Spleen (tissue), 11 donors: ENCODE results near the gene KCNG4. TPM values are rescaled to one million over a fixed set of nuclear protein-coding genes. Genes with fewer than 3 reads are reported as not detected.

Source experiments
- DNase-seq: peaks from one replicate; pipeline ENCODE4 v3.0.0-alpha.2; 2020
- H3K27ac ChIP-seq, 8 donors: fragments of 200-600 bp; sonication (generic) in 7 of 8; 1 replicate in 4 of 8; 2 replicates in 4 of 8; pipeline versions ENCODE4 v1.5.0 to v1.8.0; 2016 to 2021; ENCODE audit warnings: inconsistent platforms in 4 of 8, mild to moderate bottlenecking in 4 of 8, moderate library complexity in 1 of 8
- H3K27me3 ChIP-seq, 7 donors: fragments of 200-600 bp; sonication (generic) in 6 of 7; replicated peaks in 1 of 7; 1 replicate in 4 of 7; 2 replicates in 3 of 7; pipeline versions ENCODE4 v1.5.0 to v1.8.0; 2016 to 2021; ENCODE audit warnings: inconsistent platforms in 3 of 7, mild to moderate bottlenecking in 1 of 7
- H3K36me3 ChIP-seq, 6 donors: fragments of 200-600 bp; sonication (generic) in 5 of 6; 1 replicate in 4 of 6; 2 replicates in 2 of 6; pipeline versions ENCODE4 v1.5.0 to v1.8.0; 2016 to 2021; ENCODE audit warnings: inconsistent platforms in 2 of 6
- H3K4me1 ChIP-seq, 6 donors: fragments of 200-600 bp; sonication (generic) in 5 of 6; 1 replicate in 3 of 6; 2 replicates in 3 of 6; pipeline versions ENCODE4 v1.5.0 to v1.8.0; 2016 to 2021; ENCODE audit warnings: inconsistent platforms in 3 of 6
- H3K4me3 ChIP-seq, 8 donors: fragments of 200-600 bp; sonication (generic) in 7 of 8; 1 replicate in 4 of 8; 2 replicates in 4 of 8; pipeline versions ENCODE4 v1.5.0 to v1.8.0; 2016 to 2021; ENCODE audit warnings: inconsistent platforms in 4 of 8, mild to moderate bottlenecking in 4 of 8, moderate library complexity in 2 of 8
- H3K9me3 ChIP-seq, 8 donors: fragments of 200-600 bp; sonication (generic) in 7 of 8; 1 replicate in 4 of 8; 2 replicates in 4 of 8; pipeline versions ENCODE4 v1.5.0 to v1.8.0; 2016 to 2021; ENCODE audit warnings: inconsistent platforms in 4 of 8
- POLR2A ChIP-seq, 3 donors: fragments of 450-650 bp; IDR thresholded peaks; one replicate each; pipeline ENCODE4 v1.5.1; 2017; ENCODE audit warnings: antibody characterized with exemption in 3 of 3, mild to moderate bottlenecking in 1 of 3
- POLR2AphosphoS5 ChIP-seq, 3 donors: sonication (generic); formaldehyde crosslinking; IDR thresholded peaks; one replicate each; pipeline ENCODE4 v1.5.1; 2017; ENCODE audit warnings: antibody characterized with exemption in 3 of 3
- WGBS, 5 donors: extraction: QIAGEN DNeasy Blood & Tissue Kit in 3 of 5; methylation state at CpG; one replicate each; pipeline versions ENCODE4 v1.1.5 to v1.1.7; 2013 to 2018; 5-methylcytosine and 5-hydroxymethylcytosine counted together
- intact Hi-C: fragments of 100-400 bp; cut with DNase I; formaldehyde crosslinking; loops from one replicate; pipeline ENCODE4 v1.15.0; 2023; ENCODE audit warnings: low total_unique reads
- polyA plus RNA-seq, 3 donors: library from polyadenylated mRNA; stranded (reverse); fragments of 200-250 nt; gene quantifications; one replicate each; pipeline ENCODE4 v1.2.1, GENCODE V29; 2013
- total RNA-seq, 7 donors: library from RNA; depleted of rRNA in 3 of 7; stranded (reverse); fragments of >200 nt in 3 of 7; fragmentation: NEBNext Ultra II Directional in 4 of 7; extraction: Animal tissue kit (Norgen Biotek cat#: 25700) in 4 of 7; gene quantifications; one replicate each; pipeline versions ENCODE4 v1.1.0 to v1.2.1, GENCODE V29; 2016 to 2021
- TF ChIP-seq, protein P1 (sequence below), 11 experiments: fragments of 200-600 bp in 7 of 11; fragments of 450-650 bp in 4 of 11; sonication (generic) in 4 of 11; IDR thresholded peaks in 8 of 11; conservative IDR thresholded peaks in 3 of 11; 1 replicate in 7 of 11; 2 replicates in 4 of 11; pipeline versions ENCODE4 v1.4.0 to v1.8.0; 2016 to 2021; ENCODE audit warnings: antibody characterized with exemption in 11 of 11, inconsistent platforms in 4 of 11, mild to moderate bottlenecking in 1 of 11
- donor health status: healthy with polysubstance abuse.
- donor health status: DM: no; HTN: no; CAD: no; lungs with moderate emphysema.
- donor health status: DM: no; HTN: no; CAD: no.
- donor health status: Bipolar disorder and iron deficiency.
- donor health status: healthy.
- donor health status: DM: no; HTN: no; CAD: no.
- donor health status: DM: yes; HTN: yes; CAD: no.

KCNG4 gene
- total and polyA plus RNA-seq, 10 donors: not detected

DNA sequence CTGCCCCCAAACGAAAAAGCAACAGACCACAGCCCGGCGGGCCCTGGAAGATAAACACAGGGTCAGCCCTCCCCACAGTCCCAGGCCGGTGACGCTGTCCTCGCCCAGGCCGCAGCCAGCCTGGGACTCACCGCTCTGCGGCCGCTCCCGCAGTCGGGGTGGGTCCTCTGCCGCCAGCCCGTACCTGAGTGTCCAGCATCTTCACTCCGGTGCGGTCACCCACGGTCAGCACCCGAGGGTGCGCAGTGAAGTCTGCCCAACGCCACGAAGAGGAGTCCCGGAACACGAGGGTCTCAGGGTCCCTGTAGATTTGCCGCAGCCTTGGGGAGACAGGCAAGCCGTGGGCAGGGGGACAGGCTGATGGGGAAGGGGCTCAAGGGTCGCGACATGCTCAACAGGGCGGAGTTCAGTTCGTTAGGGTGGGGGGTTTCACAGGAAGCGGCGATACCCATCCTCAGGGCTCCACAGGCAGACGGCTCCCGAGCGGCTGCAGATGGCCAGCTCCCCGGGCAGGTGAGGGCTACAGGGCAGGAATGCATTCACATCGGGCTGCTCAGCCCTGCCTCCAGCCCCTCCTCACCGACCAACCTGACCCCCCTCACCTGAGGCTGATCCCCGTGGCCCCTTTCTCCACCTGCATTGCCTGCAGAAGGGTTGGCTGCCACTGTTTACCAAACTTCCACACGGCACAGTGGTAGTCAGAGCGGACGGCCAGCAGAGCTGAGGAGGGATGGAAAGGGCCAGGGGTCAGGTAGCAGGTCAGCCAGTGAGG is 58.5 kb downstream of the KCNG4 start:
- Histone ChIP-seq H3K9me3 (no peaks in the 10 kb centered on the region), H3K4me1 (peaks cover 13 to 100% (median 69%) of the 10 kb centered on the region in 6 donors), H3K36me3 (peaks cover 0 to 82% (median 59%) of the 10 kb centered on the region in 6 donors), H3K4me3 (no peak overlapping the region), H3K27ac (peak overlapping the region in 4 of 8 donors; percentile 38 to 84 (median 78)), H3K27me3 (no peaks in the 10 kb centered on the region)
- no peak for TF ChIP-seq POLR2AphosphoS5 (IDR thresholded peaks at IDR 0.05)
- TF ChIP-seq POLR2A (IDR thresholded peaks at IDR 0.05): no peak
- intact Hi-C loops: no loop called here
- 92 to 96% (median 93%) methylated on average over 37 to 41 of the region's 41 CpGs for WGBS, 5 donors
- DNase-seq: no peak

DNA sequence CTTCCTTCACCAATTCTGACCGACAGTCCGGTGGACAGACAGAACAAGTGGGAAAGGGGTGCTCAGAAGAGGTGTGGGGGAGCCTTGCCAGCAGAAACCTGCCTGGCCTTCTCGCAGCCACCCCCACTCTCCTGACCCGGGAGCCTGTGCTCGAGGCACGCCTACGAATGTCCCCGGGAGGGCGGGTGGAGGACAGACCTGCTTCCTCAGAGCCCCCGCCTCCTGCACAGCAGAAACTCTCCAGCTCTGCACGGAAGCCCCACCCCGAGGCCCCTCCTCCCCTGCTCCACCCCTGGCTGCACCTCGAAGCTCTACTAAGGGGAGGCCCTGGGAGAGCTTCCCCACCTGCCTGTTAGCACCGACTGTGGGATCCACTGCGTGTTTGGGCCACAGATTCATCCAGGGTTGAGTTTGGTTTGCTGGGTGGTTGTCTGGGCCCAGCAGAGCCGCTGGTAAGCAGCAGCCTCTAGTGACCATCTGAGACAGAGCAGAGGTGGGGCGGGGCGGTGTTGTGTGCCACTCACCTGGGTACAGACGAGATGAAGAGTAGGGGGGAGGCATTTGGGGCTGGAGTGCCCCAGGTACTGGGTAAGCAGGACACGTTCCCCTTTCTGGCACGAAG is 59.2 kb downstream of the KCNG4 start:
- Histone ChIP-seq H3K36me3 (peaks cover 0 to 82% (median 59%) of the 10 kb centered on the region in 6 donors), H3K27ac (peak overlapping the region in 5 of 8 donors; percentile 38 to 84 (median 75)), H3K9me3 (no peaks in the 10 kb centered on the region), H3K27me3 (no peaks in the 10 kb centered on the region), H3K4me1 (peaks cover 16 to 100% (median 69%) of the 10 kb centered on the region in 6 donors), H3K4me3 (no peak overlapping the region)
- no peak for DNase-seq
- intact Hi-C loops: no loop called here
- 64 to 82% (median 81%) methylated on average over 11 to 21 of the region's 21 CpGs for WGBS, 5 donors
- peak in 2 of 3 donors; percentile 28 to 60 for TF ChIP-seq POLR2AphosphoS5 (IDR thresholded peaks at IDR 0.05)
- TF ChIP-seq, protein P1, sequence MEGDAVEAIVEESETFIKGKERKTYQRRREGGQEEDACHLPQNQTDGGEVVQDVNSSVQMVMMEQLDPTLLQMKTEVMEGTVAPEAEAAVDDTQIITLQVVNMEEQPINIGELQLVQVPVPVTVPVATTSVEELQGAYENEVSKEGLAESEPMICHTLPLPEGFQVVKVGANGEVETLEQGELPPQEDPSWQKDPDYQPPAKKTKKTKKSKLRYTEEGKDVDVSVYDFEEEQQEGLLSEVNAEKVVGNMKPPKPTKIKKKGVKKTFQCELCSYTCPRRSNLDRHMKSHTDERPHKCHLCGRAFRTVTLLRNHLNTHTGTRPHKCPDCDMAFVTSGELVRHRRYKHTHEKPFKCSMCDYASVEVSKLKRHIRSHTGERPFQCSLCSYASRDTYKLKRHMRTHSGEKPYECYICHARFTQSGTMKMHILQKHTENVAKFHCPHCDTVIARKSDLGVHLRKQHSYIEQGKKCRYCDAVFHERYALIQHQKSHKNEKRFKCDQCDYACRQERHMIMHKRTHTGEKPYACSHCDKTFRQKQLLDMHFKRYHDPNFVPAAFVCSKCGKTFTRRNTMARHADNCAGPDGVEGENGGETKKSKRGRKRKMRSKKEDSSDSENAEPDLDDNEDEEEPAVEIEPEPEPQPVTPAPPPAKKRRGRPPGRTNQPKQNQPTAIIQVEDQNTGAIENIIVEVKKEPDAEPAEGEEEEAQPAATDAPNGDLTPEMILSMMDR (IDR thresholded peaks at IDR 0.05 in 8 of 11, conservative IDR thresholded peaks at IDR 0.05 in 3 of 11): no peak

GRCh38 chr16:84179612-84180320 is 60.0 kb downstream of the KCNG4 start:
- TF ChIP-seq, protein P1 (IDR thresholded peaks at IDR 0.05 in 8 of 11, conservative IDR thresholded peaks at IDR 0.05 in 3 of 11): no peak
- peak in 2 of 3 donors; percentile 10 to 24 for TF ChIP-seq POLR2AphosphoS5 (IDR thresholded peaks at IDR 0.05)
- Histone ChIP-seq H3K4me3 (peak overlapping the region in 1 of 8 donors; percentile 5), H3K27ac (peak overlapping the region in 6 of 8 donors; percentile 13 to 84 (median 64)), H3K9me3 (no peaks in the 10 kb centered on the region), H3K36me3 (peaks cover 0 to 78% (median 59%) of the 10 kb centered on the region in 6 donors), H3K4me1 (peaks cover 22 to 100% (median 66%) of the 10 kb centered on the region in 6 donors), H3K27me3 (no peaks in the 10 kb centered on the region)
- no peak for DNase-seq
- WGBS, 5 donors: 73 to 86% (median 80%) methylated on average over 11 to 33 of the region's 33 CpGs
- intact Hi-C loops: loop anchor here (10.0 kb wide), 2 partner anchors 95 to 225 kb away; partner anchors contain the start of gene OSGIN1

DNA sequence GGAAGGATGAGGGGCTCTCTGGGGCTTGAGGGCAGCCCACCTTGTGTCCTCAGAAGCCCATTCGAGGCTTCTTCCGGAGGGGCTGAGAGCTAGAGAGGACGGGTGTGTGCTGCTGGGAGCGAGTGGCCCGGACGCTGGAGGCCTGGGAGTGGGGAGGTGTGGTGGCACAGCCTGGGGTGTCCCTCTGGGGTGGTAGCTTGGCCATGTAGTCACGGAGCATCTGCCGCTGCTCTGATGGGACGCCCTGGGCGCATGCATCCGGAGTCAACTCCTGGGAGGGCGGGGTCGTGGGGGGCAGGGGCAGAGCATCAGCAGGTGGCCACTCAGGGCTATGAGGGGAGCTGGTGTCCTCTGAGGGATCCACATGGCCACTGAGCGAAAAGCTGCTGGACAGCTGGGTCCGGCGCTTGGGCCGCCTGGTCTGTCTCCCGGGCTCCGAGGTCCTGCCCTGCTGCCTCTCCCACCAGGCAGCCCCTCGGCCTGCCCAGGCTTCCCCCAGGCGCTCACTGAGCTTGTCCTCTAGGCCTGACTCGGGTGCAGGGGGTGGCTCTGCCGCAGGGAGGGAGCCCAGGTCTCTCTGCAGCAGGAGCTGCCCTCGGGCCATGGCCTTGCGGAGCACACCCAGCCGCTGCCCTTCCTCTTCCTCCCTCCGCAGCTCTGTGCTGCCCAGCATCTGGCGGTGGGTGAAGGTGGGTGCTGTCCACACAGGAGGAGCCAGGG is 60.8 kb downstream of the KCNG4 start:
- Histone ChIP-seq H3K27ac (peak overlapping the region in 5 of 8 donors; percentile 38 to 84 (median 75)), H3K4me3 (no peak overlapping the region), H3K36me3 (peaks cover 0 to 71% (median 56%) of the 10 kb centered on the region in 6 donors), H3K4me1 (peaks cover 22 to 94% (median 60%) of the 10 kb centered on the region in 6 donors), H3K9me3 (no peaks in the 10 kb centered on the region), H3K27me3 (no peaks in the 10 kb centered on the region)
- peak; percentile 80 for DNase-seq
- WGBS, 5 donors: 84 to 92% (median 85%) methylated on average over 16 to 28 of the region's 28 CpGs
- intact Hi-C loops: loop anchor here (10.0 kb wide), 2 partner anchors 94 to 224 kb away; partner anchors contain the start of gene OSGIN1
- TF ChIP-seq, protein P1 (IDR thresholded peaks at IDR 0.05 in 8 of 11, conservative IDR thresholded peaks at IDR 0.05 in 3 of 11): no peak
- TF ChIP-seq POLR2A (IDR thresholded peaks at IDR 0.05): no peak
- peak in 2 of 3 donors; percentile 61 to 73 for TF ChIP-seq POLR2AphosphoS5 (IDR thresholded peaks at IDR 0.05)
